H54 (cell line): ENCODE results near the gene MAN2A2.

ENCODE experiments used
- DNase-seq: peaks from one replicate; pipeline ENCODE4 v3.0.0; 2011; ENCODE audit warnings: low spot score, mixed read lengths; ENCODE audit not compliant: insufficient read length
- FAIRE-seq: peaks from 3 replicates; lab custom pipeline; 2011; peaks lifted over from hg19 to GRCh38; lab: Jason Lieb, UNC
- POLR2A ChIP-seq: IDR thresholded peaks from 2 replicates; pipeline ENCODE4 v1.6.1; 2011; ENCODE audit warnings: low read depth, mild to moderate bottlenecking, low read length

Gene MAN2A2

DNA sequence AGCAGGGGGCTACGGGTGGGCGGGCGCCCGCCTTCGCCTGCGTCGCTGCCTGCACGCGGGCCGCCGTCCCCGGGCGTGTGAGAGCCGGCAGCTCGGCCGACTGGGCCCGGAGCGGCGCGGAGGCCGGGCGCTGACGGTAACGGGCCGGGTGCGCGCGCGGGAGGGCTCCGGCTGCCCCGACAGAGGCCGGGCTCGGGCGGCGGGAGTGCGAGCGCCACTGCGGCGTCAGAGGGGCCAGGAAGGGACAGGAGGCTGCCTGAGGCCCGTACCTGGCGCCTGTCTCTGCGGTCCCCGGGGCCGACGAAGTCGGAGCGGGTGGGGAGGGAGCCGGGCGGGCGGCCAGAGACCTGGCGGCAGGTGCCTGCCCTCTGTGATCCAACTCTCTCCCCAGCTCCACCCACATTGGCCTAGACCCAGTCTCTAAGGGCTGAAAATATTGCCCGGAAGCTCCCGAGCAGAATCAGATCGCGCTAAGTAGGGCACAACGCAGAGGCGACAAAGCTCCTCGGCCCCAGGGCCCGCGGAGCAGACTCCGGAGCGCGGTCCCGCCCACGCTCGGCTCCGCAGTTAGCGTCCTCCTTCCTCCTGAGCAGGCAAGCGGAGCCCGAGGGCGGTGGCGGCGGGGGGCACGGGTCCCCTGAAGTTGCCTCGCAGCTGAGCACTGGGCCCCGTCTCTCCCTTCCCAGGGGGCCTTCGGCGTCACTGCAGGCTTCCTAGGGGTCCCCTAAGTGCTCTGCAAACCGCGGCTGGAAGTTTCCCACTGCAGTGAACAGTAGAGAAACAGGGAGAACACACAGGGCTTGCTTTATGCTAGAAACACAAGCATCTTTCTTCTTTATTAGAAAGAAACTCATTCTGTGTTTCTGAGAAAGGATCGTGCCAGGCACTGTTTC lies at the start of gene MAN2A2:
Gene MAN2A2 (plus strand): TSS at position 463 of the 893 bp plus-strand sequence. CDS start 906 bp downstream, outside the sequence.
- peak; percentile 62 for DNase-seq
- TF ChIP-seq POLR2A = 0 out of 2 replicates have a peak, but pooled peaks have one; percentile 7
- no peak for FAIRE-seq

- TF ChIP-seq POLR2A = no peak
- DNase-seq (no peak), FAIRE-seq (no peak)
Observed at GRCh38 chr15:90855139-90855538, 48.0 kb upstream of the MAN2A2 start.

- FAIRE-seq (no peak), DNase-seq (no peak)
- TF ChIP-seq POLR2A = no peak
Observed at GRCh38 chr15:90857337-90857736, 45.8 kb upstream of the MAN2A2 start.

- FAIRE-seq (no peak), DNase-seq (no peak)
- no peak for TF ChIP-seq POLR2A
Observed at GRCh38 chr15:90857883-90858443, 45.1 kb upstream of the MAN2A2 start.

DNA sequence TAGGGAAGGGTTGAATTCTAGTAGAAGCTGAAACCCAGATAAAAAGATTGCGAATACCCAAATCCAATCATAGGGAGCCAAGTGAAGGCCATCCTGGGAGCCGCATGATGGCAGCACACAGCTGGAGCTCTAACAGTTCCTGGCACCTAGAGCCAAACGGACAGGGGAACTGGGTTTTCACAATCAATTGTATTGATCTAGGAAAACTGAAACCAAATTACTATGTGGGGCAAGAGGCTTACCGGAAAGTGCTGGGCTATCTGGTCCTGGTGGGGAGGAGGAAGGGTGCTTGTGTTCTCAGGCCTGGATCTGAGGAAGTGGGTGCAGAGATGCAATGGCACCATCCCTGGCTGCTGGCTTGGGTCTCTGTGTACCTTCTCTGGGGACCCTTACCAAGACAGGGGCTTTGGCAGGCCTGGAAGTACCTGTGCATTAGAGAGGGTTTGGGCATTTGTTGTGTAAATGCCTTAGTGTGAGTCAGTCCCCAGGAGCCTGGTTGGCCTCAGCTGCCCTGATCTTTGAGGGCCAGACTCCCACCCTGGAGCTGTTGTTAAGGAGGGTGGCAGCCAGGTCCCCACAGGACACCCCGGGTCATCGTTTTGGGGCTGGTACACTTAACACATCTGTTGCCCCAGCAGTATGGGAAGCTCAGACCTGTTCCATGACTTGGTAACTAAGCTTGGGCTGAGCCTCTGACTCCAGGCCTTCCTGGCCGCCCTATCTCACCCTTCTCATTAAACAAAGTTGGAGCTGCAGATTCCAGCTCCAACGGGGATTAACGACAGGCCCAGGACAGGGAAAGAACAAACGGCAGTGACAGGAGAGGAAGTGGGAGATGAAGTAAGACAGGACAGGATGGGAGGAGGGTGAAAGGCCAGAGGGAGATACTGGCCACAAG lies 43.6 kb upstream of the MAN2A2 start:
- FAIRE-seq = no peak
- no peak for TF ChIP-seq POLR2A
- DNase-seq = no peak

DNA sequence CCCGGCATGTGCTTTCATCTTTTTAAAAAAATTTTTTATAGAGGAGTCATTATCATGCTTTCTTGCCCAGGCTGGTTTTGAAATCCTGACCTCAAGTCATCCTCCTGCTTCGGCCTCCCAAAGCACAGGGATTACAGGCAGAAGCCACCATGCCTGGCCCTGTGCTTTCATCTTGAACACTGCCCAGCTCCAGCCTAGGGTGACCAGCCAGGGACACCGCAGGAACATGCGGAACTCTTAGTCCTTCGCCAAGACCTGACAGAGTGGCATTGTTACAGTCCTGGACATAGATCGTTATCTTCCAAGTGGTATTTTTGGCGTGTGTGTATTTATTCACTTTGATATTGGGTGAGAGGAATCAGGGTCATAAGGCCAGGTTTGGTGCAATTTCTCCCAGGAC lies 42.7 kb upstream of the MAN2A2 start:
- no peak for TF ChIP-seq POLR2A
- no peak for DNase-seq
- no peak for FAIRE-seq

DNA sequence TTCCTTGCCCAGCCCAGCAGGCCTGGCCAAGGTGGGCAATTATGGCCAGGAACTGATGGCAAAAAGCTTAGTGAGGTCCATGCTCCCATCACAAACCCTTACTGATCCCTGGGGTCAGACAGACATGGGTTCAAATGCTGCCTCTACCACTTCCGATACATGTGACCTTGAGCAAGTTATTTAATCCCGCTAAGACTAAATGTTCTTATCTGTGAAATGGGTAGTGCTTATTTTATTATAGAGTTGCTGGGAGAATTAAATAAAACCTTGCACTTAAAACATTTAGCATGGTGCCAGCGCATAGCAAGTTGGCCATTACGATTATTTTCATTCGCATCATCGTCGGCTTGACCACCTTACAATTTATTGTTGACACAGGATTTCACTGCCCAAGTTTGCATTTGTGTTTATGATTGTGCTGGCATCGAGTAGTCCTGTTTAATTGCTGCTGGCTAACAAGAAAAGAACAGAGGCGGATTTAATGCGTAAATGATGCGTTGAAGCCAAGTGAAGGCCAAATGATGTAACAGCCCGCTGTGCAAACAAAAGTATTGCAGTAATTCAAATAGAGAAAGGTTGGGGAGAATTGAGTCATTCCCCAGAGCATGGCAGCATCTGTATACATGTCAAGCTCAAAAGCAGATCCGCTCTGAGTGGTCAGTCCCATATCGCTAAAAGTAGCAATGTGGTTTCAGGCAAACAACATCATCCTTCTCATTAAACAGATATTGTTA lies 42.0 kb upstream of the MAN2A2 start:
- no peak for DNase-seq
- TF ChIP-seq POLR2A = no peak
- FAIRE-seq = no peak

DNA sequence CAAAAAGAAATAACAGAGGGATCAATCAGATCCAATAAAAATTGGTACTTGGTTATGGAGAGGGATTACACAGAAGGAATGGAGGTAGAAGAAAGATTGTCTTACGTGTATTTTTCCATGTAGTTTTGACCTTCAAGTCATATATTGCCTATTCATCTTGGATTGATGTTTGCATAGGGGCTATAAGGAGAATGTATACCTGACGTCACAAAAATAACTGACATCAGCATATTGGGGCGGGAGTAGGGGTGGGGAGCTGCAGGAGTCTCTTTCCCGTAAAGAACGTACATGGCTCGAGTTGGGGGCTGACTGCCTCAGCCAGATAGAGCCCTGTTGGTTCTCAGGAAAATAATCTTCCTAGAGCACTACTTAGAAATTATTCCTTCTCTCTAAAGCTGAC lies 40.6 kb upstream of the MAN2A2 start:
- FAIRE-seq (no peak), DNase-seq (no peak)
- no peak for TF ChIP-seq POLR2A

DNA sequence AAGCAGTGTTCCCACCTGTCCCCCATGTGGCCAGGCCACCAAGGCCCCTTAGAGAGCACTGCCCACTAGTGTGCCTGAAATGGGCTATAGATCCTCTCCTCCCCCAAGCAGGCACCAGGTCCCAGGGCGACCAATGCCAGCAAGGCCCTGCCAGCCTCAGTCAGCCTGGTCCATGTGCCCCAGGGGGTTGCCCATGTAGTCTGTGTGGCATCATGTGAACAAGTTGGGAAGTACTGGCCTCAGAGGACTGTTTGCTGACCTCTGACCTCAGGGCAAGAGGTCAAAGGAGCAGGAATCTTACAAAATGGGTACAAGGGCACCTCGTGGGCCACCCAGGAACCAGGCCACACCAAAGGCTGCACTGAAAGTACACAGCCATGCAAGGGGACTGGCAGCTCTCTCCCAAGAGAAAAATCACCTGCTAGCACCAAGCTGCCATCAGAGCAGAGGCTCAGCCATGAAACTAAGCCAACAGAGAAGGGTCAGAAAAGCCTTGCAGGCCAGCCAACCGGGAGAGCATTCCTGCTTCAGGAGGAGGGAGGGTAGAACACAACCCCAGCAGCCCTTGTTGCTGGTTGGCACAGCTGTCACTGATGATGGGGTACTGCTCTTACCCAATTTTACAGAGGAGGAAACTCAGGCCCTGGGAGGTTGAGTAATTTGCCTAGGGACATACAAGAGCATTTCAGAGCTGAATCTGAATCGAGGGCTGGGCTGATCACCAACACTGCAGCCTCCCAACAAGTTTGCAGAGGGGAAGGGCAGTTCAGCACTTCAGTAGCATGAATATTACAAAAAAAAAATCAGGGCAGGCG lies 39.9 kb upstream of the MAN2A2 start:
- DNase-seq = no peak
- TF ChIP-seq POLR2A = no peak
- FAIRE-seq = no peak

- DNase-seq (no peak), FAIRE-seq (no peak)
- no peak for TF ChIP-seq POLR2A
Observed at GRCh38 chr15:90863987-90864386, 39.1 kb upstream of the MAN2A2 start.

DNA sequence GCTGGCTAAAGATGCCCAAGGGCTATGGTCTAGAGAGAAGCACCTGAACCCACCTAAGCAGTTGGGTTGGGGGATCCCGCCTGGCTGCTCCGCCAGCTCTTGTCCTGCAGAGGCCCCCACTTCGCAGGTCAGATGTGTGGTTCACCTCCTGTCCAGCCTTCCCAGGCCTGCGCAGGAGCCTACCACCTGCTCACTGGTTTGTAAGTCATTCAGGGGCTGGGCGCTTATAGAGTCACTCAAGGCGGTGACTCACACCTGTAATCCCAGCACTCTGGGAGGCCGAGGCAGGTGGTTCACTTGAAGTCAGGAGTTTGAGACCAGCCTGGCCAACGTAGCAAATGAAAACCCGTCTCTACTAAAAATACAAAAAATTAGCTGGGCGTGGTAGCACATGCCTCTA lies 38.6 kb upstream of the MAN2A2 start:
- no peak for FAIRE-seq
- no peak for TF ChIP-seq POLR2A
- DNase-seq = no peak

DNA sequence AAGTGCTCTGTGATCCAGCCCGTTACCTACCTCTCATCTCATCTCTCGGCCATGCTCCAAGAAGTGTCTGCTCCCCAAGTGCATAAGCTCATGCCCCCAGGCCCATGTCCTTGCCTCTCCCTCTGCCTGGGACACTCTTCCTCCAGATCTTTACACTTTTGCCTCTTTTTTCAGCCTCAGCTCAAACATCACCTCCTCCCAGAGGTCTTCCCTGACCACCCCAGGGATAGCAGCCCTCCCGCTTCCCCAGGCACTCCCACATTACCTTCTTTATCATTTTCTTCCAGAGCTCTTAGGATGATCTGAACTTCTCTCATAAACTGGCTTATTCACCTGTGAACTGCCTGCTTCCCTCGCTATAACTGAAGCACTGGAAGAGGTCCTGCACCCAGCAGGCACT lies 37.4 kb upstream of the MAN2A2 start:
- FAIRE-seq = no peak
- no peak for DNase-seq
- no peak for TF ChIP-seq POLR2A
